ENCODE results near the gene TMEM134.

TMEM134 gene

GRCh38 chr11:67441731-67442351, 27.2 kb downstream of the TMEM134 start:
- no peak overlapping the region for H3K4me3 ChIP-seq (ENCODE audit: low read length)
- no peak for DNase-seq (ENCODE audit: low read depth)
- TF ChIP-seq CTCF (IDR thresholded peaks at IDR 0.05; ENCODE audit: insufficient read depth, low read depth, low read length, missing control alignments): no peak

GRCh38 chr11:67441098-67441563, 27.9 kb downstream of the TMEM134 start:
- H3K4me3 ChIP-seq (ENCODE audit: low read length): no peak overlapping the region
- no peak for TF ChIP-seq CTCF (IDR thresholded peaks at IDR 0.05; ENCODE audit: insufficient read depth, low read depth, low read length, missing control alignments)
- no peak for DNase-seq (ENCODE audit: low read depth)

GRCh38 chr11:67440229-67441097, 28.6 kb downstream of the TMEM134 start:
- H3K4me3 ChIP-seq (ENCODE audit: low read length): no peak overlapping the region
- DNase-seq (ENCODE audit: low read depth): no peak
- TF ChIP-seq CTCF (IDR thresholded peaks at IDR 0.05; ENCODE audit: insufficient read depth, low read depth, low read length, missing control alignments): no peak

GRCh38 chr11:67439321-67440228, 29.5 kb downstream of the TMEM134 start:
- peak; percentile 53 for DNase-seq (ENCODE audit: low read depth)
- no peak overlapping the region for H3K4me3 ChIP-seq (ENCODE audit: low read length)
- TF ChIP-seq CTCF (IDR thresholded peaks at IDR 0.05; ENCODE audit: insufficient read depth, low read depth, low read length, missing control alignments): peak; percentile 34

GRCh38 chr11:67438158-67438902, 30.7 kb downstream of the TMEM134 start:
- H3K4me3 ChIP-seq (ENCODE audit: low read length): no peak overlapping the region
- TF ChIP-seq CTCF (IDR thresholded peaks at IDR 0.05; ENCODE audit: insufficient read depth, low read depth, low read length, missing control alignments): no peak
- no peak for DNase-seq (ENCODE audit: low read depth)

- no peak for TF ChIP-seq CTCF (IDR thresholded peaks at IDR 0.05; ENCODE audit: insufficient read depth, low read depth, low read length, missing control alignments)
- H3K4me3 ChIP-seq (ENCODE audit: low read length): no peak overlapping the region
- DNase-seq (ENCODE audit: low read depth): no peak
These were observed 31.3 kb downstream of the TMEM134 start for GRCh38 chr11:67437809-67438157.
